HG03139 (cell line): ENCODE results near the gene SLC6A3.
"Not testable (repeated sequence)": the region's sequence is repeated elsewhere in the genome, so short reads cannot be mapped to it uniquely, and the experiment has no call there.

ENCODE experiments used
- ATAC-seq: cut with Tn5 transposase; IDR thresholded peaks from one replicate; pipeline ENCODE4 v1.9.1; 2021; ENCODE audit not compliant: unreplicated experiment

SLC6A3 gene

GRCh38 chr5:1375871-1376810, 69.1 kb downstream of the SLC6A3 start:
- ATAC-seq, result no peak

DNA sequence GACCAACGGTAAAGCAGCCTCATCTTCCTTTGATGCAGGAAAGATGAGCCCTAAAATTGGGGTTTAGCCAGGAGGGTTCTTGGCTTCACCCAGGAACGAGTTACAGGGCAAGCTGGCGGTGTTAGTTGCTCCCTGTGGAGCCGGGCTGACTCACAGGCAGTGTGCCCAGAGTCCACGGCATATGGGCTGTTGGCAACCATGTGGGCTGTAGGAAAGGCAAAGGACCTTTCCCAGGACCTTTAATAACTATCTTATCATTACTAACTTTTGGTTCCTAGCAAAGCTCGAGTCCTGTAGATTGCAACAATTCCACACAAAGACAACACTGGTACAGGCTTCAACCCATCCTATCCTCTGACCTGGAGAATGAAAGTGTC, 70.6 kb downstream of the SLC6A3 start:
- no peak for ATAC-seq

- no peak for ATAC-seq
These were observed 71.1 kb downstream of the SLC6A3 start for GRCh38 chr5:1374030-1374678.

GRCh38 chr5:1371972-1372342, 73.3 kb downstream of the SLC6A3 start:
- ATAC-seq, result not testable (repeated sequence)

GRCh38 chr5:1371218-1371971, 73.8 kb downstream of the SLC6A3 start:
- no peak for ATAC-seq

DNA sequence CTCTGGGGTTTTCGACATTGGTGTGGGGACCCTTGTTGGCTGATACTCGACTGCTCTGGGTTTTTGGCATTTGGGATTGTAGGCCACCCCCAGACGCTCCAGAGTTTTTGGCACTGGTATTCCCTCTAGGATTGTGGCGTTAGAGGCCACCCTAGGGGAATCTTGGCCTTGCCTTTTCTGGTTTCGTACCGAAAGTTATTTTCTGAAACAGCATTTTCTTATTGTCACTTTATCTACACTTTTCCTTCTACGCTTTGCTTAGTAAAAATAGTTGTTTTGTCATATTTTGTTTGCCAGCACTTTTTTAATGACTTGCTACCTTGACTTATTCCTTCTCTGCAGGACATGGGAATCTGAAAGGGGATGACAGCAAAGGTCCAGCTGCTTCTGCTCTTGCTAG, 75.2 kb downstream of the SLC6A3 start:
- ATAC-seq, result no peak

DNA sequence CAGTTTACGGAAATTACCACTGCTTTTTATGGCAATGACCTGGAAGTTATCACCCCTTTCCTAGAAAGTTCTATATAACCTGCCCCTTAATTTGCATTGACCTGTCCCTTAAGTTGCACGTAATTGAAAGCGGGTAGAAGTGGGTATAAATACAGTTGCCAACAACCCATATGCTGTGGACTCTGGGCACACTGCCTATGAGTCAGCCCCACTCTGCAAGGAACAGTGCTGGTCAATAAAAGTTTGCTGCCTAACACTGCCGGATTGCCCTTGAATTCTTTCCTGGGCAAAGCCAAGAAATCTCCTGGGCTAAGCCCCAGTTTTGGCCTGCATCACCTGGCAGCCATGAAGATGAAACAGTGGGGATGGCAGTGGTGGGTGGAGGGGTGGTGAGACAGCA, 76.5 kb downstream of the SLC6A3 start:
- ATAC-seq, result no peak

- ATAC-seq, result no peak
These were observed 77.0 kb downstream of the SLC6A3 start for GRCh38 chr5:1368236-1368635.

DNA sequence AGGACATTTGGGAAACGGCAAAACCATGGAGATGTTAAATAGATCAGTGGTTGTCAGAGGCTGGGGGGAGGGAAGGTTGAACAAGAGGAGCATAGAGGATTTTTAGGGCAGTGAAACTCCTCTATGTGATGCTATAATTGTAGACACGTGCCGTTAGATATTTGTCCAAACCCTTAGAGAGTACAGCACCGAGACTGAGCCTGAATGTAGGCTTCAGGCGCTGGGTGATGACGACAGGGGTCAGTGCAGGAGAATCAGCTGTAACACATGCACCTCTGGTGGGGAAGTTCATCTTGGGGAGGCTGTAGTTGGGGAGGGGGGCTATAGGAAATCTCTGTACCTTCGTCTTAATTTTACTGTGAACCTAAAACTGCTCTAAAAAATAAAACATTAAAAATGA, 78.1 kb downstream of the SLC6A3 start:
- ATAC-seq, result no peak

GRCh38 chr5:1366514-1366913, 78.7 kb downstream of the SLC6A3 start:
- no peak for ATAC-seq

- ATAC-seq, result no peak
These were observed 81.0 kb downstream of the SLC6A3 start for GRCh38 chr5:1364211-1364610.

GRCh38 chr5:1363581-1363980, 81.7 kb downstream of the SLC6A3 start:
- ATAC-seq, result no peak

DNA sequence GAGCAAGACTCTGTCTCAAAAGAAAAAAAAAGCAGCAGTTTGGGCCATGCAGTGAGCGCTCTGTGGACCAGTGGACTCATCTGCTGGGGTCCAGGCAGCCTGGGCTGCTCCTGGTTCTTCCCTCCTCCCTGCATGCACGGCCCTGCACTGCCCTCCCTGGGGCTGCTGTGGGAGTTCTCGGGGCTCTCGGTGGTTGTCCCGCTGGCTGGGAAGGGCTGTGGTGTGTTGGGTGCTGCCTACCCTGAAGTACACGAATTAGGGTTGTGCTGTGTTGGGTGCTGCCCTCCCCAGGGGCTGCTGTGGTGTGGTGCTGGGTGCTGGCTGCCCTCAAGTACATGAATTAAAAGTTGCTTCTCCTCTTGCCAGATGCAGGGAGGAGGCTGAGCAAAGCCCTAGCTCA, 82.1 kb downstream of the SLC6A3 start:
- ATAC-seq, result no peak

DNA sequence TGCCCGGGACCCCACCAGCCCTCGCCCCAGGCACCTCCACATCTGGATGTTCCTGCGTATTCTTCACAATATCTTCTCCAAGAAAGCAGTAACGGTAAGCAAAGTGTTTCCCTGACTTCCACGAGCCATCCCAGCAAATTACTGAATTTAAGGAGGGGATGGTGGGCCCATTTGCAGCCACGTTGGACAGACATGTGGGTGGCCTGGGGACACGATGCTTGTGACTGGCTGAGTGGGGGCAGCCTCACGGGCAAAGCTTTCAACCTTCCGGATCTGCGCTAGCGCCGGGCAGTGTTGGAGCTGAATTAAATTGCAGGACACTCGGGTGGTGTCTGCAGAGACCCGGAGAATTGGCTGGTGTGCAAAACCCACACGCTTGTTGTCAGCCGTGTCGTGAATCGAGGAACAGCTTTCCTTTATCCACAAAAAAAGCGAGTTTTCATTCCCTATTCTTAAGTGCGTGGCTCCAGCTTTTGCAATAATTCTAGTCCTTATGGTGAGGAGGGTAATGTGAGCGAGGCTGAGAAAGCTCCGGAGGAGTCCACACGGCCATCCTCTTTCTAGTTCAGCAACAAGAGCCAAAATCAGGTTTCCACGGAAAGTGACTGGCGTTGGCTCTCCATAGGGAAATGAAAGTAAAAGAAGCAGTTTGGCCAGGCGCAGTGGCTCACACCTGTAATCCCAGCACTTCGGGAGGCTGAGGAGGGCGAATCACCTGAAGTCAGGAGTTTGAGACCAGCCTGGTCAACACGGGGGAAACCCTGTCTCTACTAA, 82.8 kb downstream of the SLC6A3 start:
- no peak for ATAC-seq

GRCh38 chr5:1360861-1361260, 84.4 kb downstream of the SLC6A3 start:
- no peak for ATAC-seq

- ATAC-seq, result not testable (repeated sequence)
These were observed 84.9 kb downstream of the SLC6A3 start for GRCh38 chr5:1360367-1360766.

- ATAC-seq, result no peak
These were observed 85.5 kb downstream of the SLC6A3 start for GRCh38 chr5:1359713-1360112.

DNA sequence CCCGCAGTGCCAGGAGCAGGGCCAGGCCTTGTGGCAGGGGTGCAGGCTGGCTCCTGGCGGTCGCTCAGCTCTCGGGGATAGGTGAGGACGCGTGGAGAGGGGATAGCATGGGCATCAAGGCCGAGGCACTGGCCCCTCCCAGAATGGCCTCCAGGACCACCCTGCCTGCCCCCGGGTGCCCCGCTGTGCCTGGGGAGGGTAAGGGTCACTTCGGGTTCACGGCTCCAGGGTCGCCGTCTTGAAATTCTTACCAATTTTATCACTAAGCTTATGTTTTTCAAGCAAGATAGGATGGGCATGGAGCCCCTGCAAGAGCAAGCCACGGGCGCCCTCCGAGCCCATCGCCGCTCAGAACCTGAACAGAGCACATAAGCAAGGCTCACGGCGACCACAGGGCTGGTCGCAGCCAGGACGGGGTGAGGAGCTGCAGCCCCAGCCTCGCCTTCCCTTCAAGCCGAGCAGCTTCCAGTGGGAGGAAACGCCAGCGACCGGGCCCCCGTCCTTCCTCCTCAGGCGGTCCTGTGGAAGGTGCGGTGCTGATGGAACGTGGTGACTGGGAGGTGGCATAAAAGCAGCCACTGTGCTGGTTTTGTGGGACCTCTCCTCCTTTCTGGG, 86.1 kb downstream of the SLC6A3 start:
- no peak for ATAC-seq

- ATAC-seq, result no peak
These were observed 86.6 kb downstream of the SLC6A3 start for GRCh38 chr5:1358726-1359025.

GRCh38 chr5:1357946-1358725, 87.1 kb downstream of the SLC6A3 start:
- no peak for ATAC-seq
